Measurements from ENCODE around the gene PARP12.

GRCh38 chr7:140010194-140010895 lies 52.4 kb downstream of the PARP12 start:
- TF ChIP-seq CTCF (IDR thresholded peaks at IDR 0.05), result no peak
- no peak for TF ChIP-seq POLR2A (IDR thresholded peaks at IDR 0.05)
